Mesothelial cell of epicardium (in vitro differentiated cells): ENCODE data around the gene TRPM3. TPM values are rescaled to one million over a fixed set of nuclear protein-coding genes. Genes with fewer than 3 reads are reported as not detected.

Experiments used
- DNase-seq, 2 experiments: peaks; one replicate each; pipeline ENCODE4 v3.0.0; 2021; ENCODE audit warnings: low spot score in 2 of 2; ENCODE audit not compliant: unreplicated experiment in 2 of 2
- H3K27ac Mint-ChIP-seq: 2 replicates; pipeline ENCODE4 v1.8.0; 2021; ENCODE audit warnings: mixed read lengths
- H3K27me3 Mint-ChIP-seq: 2 replicates; pipeline ENCODE4 v1.8.0; 2021; ENCODE audit warnings: low read depth, mixed read lengths
- H3K36me3 Mint-ChIP-seq: 2 replicates; pipeline ENCODE4 v1.8.0; 2021; ENCODE audit warnings: mixed read lengths
- H3K4me1 Mint-ChIP-seq: 2 replicates; pipeline ENCODE4 v1.8.0; 2021; ENCODE audit warnings: mixed read lengths
- H3K4me3 Mint-ChIP-seq: 2 replicates; pipeline ENCODE4 v1.8.0; 2021; ENCODE audit warnings: mild to moderate bottlenecking, moderate library complexity, mixed read lengths
- H3K9me3 Mint-ChIP-seq: 2 replicates; pipeline ENCODE4 v1.8.0; 2021; ENCODE audit warnings: mixed read lengths
- total RNA-seq: library from RNA; stranded (reverse); gene quantifications from 3 replicates; pipeline ENCODE4 v1.2.1, GENCODE V29; 2021
- TF ChIP-seq, protein P1 (sequence below): fragments of 200-600 bp; sonication (generic); IDR thresholded peaks from one replicate; pipeline ENCODE4 v1.5.0; 2021; ENCODE audit warnings: antibody characterized with exemption; ENCODE audit not compliant: unreplicated experiment

The TRPM3 gene
- total RNA-seq, 1 donor from 2014 or later = 1.6 TPM

- DNase-seq = no peak
- H3K9me3 Mint-ChIP-seq = no peaks in the 10 kb centered on the region
- H3K4me3 Mint-ChIP-seq = no peak overlapping the region
- TF ChIP-seq, protein P1, sequence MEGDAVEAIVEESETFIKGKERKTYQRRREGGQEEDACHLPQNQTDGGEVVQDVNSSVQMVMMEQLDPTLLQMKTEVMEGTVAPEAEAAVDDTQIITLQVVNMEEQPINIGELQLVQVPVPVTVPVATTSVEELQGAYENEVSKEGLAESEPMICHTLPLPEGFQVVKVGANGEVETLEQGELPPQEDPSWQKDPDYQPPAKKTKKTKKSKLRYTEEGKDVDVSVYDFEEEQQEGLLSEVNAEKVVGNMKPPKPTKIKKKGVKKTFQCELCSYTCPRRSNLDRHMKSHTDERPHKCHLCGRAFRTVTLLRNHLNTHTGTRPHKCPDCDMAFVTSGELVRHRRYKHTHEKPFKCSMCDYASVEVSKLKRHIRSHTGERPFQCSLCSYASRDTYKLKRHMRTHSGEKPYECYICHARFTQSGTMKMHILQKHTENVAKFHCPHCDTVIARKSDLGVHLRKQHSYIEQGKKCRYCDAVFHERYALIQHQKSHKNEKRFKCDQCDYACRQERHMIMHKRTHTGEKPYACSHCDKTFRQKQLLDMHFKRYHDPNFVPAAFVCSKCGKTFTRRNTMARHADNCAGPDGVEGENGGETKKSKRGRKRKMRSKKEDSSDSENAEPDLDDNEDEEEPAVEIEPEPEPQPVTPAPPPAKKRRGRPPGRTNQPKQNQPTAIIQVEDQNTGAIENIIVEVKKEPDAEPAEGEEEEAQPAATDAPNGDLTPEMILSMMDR = no peak
- no peak overlapping the region for H3K27ac Mint-ChIP-seq
- H3K27me3 Mint-ChIP-seq = peaks cover 2% of the 10 kb centered on the region
- H3K36me3 Mint-ChIP-seq = no peaks in the 10 kb centered on the region
- peaks cover 13% of the 10 kb centered on the region for H3K4me1 Mint-ChIP-seq
Observed at GRCh38 chr9:70682298-70682697, 439.1 kb downstream of the TRPM3 start.

GRCh38 chr9:70679845-70680244, 441.6 kb downstream of the TRPM3 start:
- H3K4me3 Mint-ChIP-seq = no peak overlapping the region
- H3K4me1 Mint-ChIP-seq = peaks cover 24% of the 10 kb centered on the region
- TF ChIP-seq, protein P1 = no peak
- no peak for DNase-seq
- H3K9me3 Mint-ChIP-seq = no peaks in the 10 kb centered on the region
- no peaks in the 10 kb centered on the region for H3K27me3 Mint-ChIP-seq
- H3K27ac Mint-ChIP-seq = no peak overlapping the region
- H3K36me3 Mint-ChIP-seq = no peaks in the 10 kb centered on the region

DNA sequence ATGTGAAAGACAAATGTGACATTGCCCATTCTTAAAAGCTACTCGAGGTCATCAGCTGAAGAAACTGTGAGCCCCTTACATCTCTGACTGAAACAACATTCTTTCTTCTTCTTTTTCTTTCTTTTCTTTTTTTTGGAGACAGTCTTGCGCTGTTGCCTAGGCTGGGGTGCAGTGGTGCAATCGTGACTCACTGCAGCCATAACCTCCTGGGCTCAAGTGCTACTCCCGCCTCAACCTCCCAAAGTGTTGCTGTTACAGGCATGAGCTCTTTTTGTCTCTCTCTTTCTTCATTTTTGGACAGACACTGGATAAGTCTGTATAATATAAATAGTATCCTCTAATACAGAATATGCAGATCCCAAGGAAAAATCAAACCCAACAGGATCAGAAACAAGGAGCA, 443.3 kb downstream of the TRPM3 start:
- TF ChIP-seq, protein P1 = no peak
- Mint-ChIP-seq H3K4me1 (peaks cover 19% of the 10 kb centered on the region), H3K27ac (no peak overlapping the region), H3K9me3 (no peaks in the 10 kb centered on the region), H3K4me3 (no peak overlapping the region), H3K27me3 (no peaks in the 10 kb centered on the region), H3K36me3 (no peaks in the 10 kb centered on the region)
- no peak for DNase-seq

DNA sequence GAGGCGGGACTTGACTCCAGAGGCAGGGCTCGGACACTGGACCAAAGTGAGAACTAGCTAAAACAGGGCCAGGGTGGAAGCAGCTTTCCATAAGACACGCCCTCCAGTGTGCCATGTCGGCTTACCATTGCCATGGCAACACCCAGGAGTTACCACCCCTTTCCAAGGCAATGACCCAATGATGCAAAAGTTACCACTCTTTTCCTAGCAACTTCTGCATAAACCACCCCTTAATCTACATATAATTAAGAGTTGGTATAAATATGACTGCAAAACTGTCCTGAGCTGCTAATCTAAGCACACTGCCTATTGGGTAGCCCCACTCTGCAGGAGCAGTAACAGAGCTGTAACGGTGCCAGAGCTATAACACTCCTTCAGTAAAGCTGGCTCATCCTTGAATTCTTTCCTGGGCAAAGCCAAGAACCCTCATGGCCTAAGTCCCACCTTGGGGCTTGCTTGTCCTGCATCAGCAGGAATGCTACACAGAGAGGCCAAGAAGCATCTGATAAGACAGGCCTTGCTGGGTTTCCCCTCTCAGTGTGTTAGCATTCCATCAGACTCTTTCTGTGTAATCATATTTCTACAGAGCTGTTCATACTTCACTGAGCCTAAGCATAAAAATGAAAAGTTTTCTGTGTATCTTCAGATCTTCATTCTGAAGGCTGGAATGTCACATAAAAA, 444.2 kb downstream of the TRPM3 start:
- Mint-ChIP-seq H3K9me3 (no peaks in the 10 kb centered on the region), H3K4me3 (no peak overlapping the region), H3K27me3 (no peaks in the 10 kb centered on the region), H3K36me3 (no peaks in the 10 kb centered on the region), H3K4me1 (peaks cover 19% of the 10 kb centered on the region), H3K27ac (peak overlapping the region; percentile 69)
- DNase-seq = no peak
- TF ChIP-seq, protein P1 = no peak

GRCh38 chr9:70675868-70676370, 445.5 kb downstream of the TRPM3 start:
- DNase-seq = no peak
- no peaks in the 10 kb centered on the region for H3K36me3 Mint-ChIP-seq
- no peaks in the 10 kb centered on the region for H3K27me3 Mint-ChIP-seq
- no peak overlapping the region for H3K27ac Mint-ChIP-seq
- peaks cover 19% of the 10 kb centered on the region for H3K4me1 Mint-ChIP-seq
- H3K4me3 Mint-ChIP-seq = no peak overlapping the region
- no peaks in the 10 kb centered on the region for H3K9me3 Mint-ChIP-seq
- TF ChIP-seq, protein P1 = no peak
